ENCODE measurements around the gene DARS1. TPM values are rescaled to one million over a fixed set of nuclear protein-coding genes. Genes with fewer than 3 reads are reported as not detected.
A peak's percentile ranks its signal among the peaks of the same experiment; 100 is the strongest.
"Not testable (repeated sequence)": the region's sequence is repeated elsewhere in the genome, so short reads cannot be mapped to it uniquely, and the experiment has no call there.

DARS1 gene
- total RNA-seq, 2 donors from 2014 or later, result 54.9 to 57.2 TPM

DNA sequence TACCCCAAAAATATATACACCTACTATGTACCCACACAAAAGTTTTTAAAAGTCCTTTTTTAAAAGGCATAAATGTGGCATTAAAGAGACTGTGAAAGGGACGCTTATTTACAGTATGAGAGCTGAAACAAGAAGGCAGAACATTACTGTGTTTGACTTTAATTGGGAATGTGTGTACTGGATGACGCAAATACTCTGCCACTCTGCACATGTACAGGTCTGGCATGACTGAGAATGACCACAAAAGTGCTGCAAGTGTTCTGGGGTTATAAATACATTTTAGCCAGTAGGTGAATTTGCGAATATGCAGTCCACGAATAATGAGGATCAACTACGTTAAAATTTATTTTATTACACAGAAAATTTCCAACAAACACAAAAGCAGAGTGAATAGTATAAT lies 11.4 kb downstream of the DARS1 start:
- Histone ChIP-seq H3K4me3 (no peak overlapping the region), H3K27ac (no peak overlapping the region), H3K36me3 (no peaks in the 10 kb centered on the region), H3K4me1 (replicated peaks) (no peaks in the 10 kb centered on the region), H3K9me3 (no peaks in the 10 kb centered on the region), H3K27me3 (replicated peaks; ENCODE audit: insufficient read depth) (no peaks in the 10 kb centered on the region)
- DNase-seq (ENCODE audit: low spot score), result no peak
- WGBS, result 72% methylated on average over 5 of the region's 5 CpGs
- TF ChIP-seq POLR2A (IDR thresholded peaks at IDR 0.05), result no peak
- TF ChIP-seq, protein P1, sequence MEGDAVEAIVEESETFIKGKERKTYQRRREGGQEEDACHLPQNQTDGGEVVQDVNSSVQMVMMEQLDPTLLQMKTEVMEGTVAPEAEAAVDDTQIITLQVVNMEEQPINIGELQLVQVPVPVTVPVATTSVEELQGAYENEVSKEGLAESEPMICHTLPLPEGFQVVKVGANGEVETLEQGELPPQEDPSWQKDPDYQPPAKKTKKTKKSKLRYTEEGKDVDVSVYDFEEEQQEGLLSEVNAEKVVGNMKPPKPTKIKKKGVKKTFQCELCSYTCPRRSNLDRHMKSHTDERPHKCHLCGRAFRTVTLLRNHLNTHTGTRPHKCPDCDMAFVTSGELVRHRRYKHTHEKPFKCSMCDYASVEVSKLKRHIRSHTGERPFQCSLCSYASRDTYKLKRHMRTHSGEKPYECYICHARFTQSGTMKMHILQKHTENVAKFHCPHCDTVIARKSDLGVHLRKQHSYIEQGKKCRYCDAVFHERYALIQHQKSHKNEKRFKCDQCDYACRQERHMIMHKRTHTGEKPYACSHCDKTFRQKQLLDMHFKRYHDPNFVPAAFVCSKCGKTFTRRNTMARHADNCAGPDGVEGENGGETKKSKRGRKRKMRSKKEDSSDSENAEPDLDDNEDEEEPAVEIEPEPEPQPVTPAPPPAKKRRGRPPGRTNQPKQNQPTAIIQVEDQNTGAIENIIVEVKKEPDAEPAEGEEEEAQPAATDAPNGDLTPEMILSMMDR (IDR thresholded peaks at IDR 0.05), result no peak
- peak; percentile 35 for TF ChIP-seq POLR2AphosphoS5 (IDR thresholded peaks at IDR 0.05)
- intact Hi-C loops (cut with DNase I), result no loop called here

- no peaks in the 10 kb centered on the region for H3K27me3 ChIP-seq (replicated peaks; ENCODE audit: insufficient read depth)
- no peak for TF ChIP-seq POLR2AphosphoS5 (IDR thresholded peaks at IDR 0.05)
- TF ChIP-seq, protein P1 (IDR thresholded peaks at IDR 0.05), result no peak
- TF ChIP-seq POLR2A (IDR thresholded peaks at IDR 0.05), result no peak
- no peaks in the 10 kb centered on the region for H3K4me1 ChIP-seq (replicated peaks)
- H3K9me3 ChIP-seq, result no peaks in the 10 kb centered on the region
- H3K27ac ChIP-seq, result no peak overlapping the region
- intact Hi-C loops (cut with DNase I), result no loop called here
- 94% methylated on average over 4 of the region's 4 CpGs for WGBS
- no peak overlapping the region for H3K4me3 ChIP-seq
- H3K36me3 ChIP-seq, result no peaks in the 10 kb centered on the region
- DNase-seq (ENCODE audit: low spot score), result no peak
These were observed 15.6 kb downstream of the DARS1 start for GRCh38 chr2:135969655-135970387.

DNA sequence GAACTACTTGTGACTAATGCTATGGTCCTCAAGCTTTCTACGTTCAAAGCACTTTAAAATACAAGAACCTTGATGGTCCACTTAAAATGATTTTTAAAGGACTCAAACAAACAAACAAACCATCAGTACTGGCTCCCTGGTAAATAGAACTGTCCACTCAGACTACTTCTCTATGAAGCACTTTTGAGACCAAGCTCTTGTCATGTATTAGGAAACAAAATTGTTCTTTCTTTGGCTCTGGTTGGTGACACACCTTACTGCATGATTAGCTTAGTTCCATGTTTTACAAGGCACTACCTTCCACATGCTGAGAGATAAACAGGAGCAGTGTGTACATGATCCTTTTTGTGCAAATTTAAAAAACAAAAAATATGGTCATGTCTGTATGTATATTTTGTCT lies 19.7 kb downstream of the DARS1 start:
- Histone ChIP-seq H3K27ac (peak overlapping the region in 1 of 2 donors; percentile 10), H3K9me3 (no peaks in the 10 kb centered on the region), H3K36me3 (no peaks in the 10 kb centered on the region), H3K4me1 (replicated peaks) (peaks cover 2% of the 10 kb centered on the region), H3K27me3 (replicated peaks; ENCODE audit: insufficient read depth) (no peaks in the 10 kb centered on the region), H3K4me3 (no peak overlapping the region)
- WGBS, result 65% methylated on average over 1 of the region's 1 CpG
- TF ChIP-seq POLR2A (IDR thresholded peaks at IDR 0.05), result no peak
- TF ChIP-seq POLR2AphosphoS5 (IDR thresholded peaks at IDR 0.05), result no peak
- TF ChIP-seq, protein P1 (IDR thresholded peaks at IDR 0.05), result no peak
- intact Hi-C loops (cut with DNase I), result no loop called here
- no peak for DNase-seq (ENCODE audit: low spot score)

DNA sequence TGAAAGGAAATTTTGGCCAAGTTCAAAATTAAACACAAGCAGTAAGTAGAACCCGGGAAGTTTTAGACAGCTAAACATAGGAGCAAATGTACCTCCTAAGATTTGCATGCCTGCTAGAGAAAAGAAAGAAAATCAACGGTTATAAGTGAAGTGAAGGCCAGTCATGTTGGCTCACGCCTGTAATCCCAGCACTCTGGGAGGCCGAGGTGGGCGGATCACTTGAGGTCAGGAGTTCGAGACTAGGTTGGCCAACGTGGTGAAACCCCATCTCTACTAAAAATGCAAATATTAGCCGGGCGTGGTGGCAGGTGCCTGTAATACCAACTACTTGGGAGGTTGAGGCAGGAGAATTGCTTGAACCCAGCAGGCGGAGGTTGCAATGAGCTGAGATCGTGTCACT lies 21.0 kb downstream of the DARS1 start:
- H3K4me3 ChIP-seq; H3K36me3 ChIP-seq; H3K27ac ChIP-seq; H3K4me1 ChIP-seq (replicated peaks); DNase-seq (ENCODE audit: low spot score); H3K27me3 ChIP-seq (replicated peaks; ENCODE audit: insufficient read depth); intact Hi-C loops (cut with DNase I); H3K9me3 ChIP-seq: not testable (repeated sequence)
- WGBS, result 84% methylated on average over 11 of the region's 11 CpGs

DNA sequence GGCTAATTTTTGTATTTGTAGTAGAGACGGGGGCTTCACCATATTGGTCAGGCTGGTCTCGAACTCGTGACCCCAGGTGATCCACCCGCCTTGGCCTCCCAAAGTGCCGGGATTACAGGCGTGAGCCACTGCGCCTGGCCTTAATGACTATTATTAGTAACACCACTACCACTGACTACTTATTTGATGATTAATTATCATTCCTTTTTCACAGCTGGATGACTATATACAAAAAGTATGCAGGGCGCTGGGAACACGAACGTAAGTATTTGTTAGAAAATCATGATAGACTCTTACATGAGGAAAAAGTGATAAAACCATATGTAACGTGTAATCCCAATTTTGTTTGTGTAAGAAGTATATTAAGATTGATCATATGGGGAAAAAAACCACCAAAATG lies 21.6 kb downstream of the DARS1 start:
- no peaks in the 10 kb centered on the region for H3K27me3 ChIP-seq (replicated peaks; ENCODE audit: insufficient read depth)
- TF ChIP-seq POLR2A (IDR thresholded peaks at IDR 0.05), result no peak
- TF ChIP-seq, protein P1 (IDR thresholded peaks at IDR 0.05), result no peak
- TF ChIP-seq POLR2AphosphoS5 (IDR thresholded peaks at IDR 0.05), result no peak
- H3K36me3 ChIP-seq, result no peaks in the 10 kb centered on the region
- no peaks in the 10 kb centered on the region for H3K9me3 ChIP-seq
- 96% methylated on average over 11 of the region's 11 CpGs for WGBS
- H3K4me3 ChIP-seq, result no peak overlapping the region
- peaks cover 5% of the 10 kb centered on the region for H3K4me1 ChIP-seq (replicated peaks)
- no peak overlapping the region for H3K27ac ChIP-seq
- intact Hi-C loops (cut with DNase I), result no loop called here
- no peak for DNase-seq (ENCODE audit: low spot score)
